B cell (primary cell): ENCODE data around the gene CLEC11A. TPM values are rescaled to one million over a fixed set of nuclear protein-coding genes. Genes with fewer than 3 reads are reported as not detected.
"Not testable (repeated sequence)": the region's sequence is repeated elsewhere in the genome, so short reads cannot be mapped to it uniquely, and the experiment has no call there.

Experiments used
- ATAC-seq: fragments of 200-7000 bp; cut with Tn5 transposase; one replicate; pipeline ENCODE4 v1.10.0; 2021; ENCODE audit warnings: low read depth, mild to moderate bottlenecking, moderate number of reproducible peaks, moderate library complexity
- CTCF ChIA-PET: fragments of 350-600 bp; sonication (Branson Sonifier 250); formaldehyde crosslinking; loops from one replicate; lab custom pipeline; 2021; ENCODE audit warnings: antibody characterized with exemption, inconsistent platforms; lab: Charles Lee
- POLR2A ChIA-PET: fragments of 350-600 bp; sonication (Branson Sonifier 250); formaldehyde crosslinking; loops from one replicate; lab custom pipeline; 2021; ENCODE audit warnings: antibody characterized with exemption; lab: Charles Lee
- DNase-seq: peaks from one replicate; pipeline ENCODE4 v3.0.0; 2013
- H2AFZ ChIP-seq: 2 replicates; pipeline ENCODE4 v1.6.1; 2012; ENCODE audit warnings: mild to moderate bottlenecking, low read depth, low read length; ENCODE audit not compliant: insufficient read depth, poor library complexity, severe bottlenecking
- H3K27ac ChIP-seq, 2 donors: 1 replicate in 1 of 2; 2 replicates in 1 of 2; pipeline ENCODE4 v1.5.1; 2012 to 2013; ENCODE audit warnings: low read length in 2 of 2, mild to moderate bottlenecking in 2 of 2, moderate library complexity in 1 of 2
- H3K27me3 ChIP-seq, 4 experiments: fragments of 200-600 bp in 1 of 4; sonication (generic) in 1 of 4; replicated peaks in 1 of 4; 1 replicate in 2 of 4; 2 replicates in 2 of 4; pipeline versions ENCODE4 v1.6.1 to v1.7.0; 2013 to 2016; ENCODE audit warnings: low read length in 3 of 4, mild to moderate bottlenecking in 2 of 4, mixed read lengths in 1 of 4, moderate library complexity in 1 of 4; ENCODE audit not compliant: insufficient read depth in 4 of 4, control insufficient read depth in 3 of 4; ENCODE audit errors: control extremely low read depth in 1 of 4
- H3K36me3 ChIP-seq, 2 experiments: replicated peaks in 1 of 2; 1 replicate in 1 of 2; 2 replicates in 1 of 2; pipeline versions ENCODE4 v1.6.1 to v1.7.1; 2013; ENCODE audit warnings: low read length in 1 of 2; ENCODE audit not compliant: insufficient read depth in 2 of 2, control insufficient read depth in 1 of 2; ENCODE audit errors: control extremely low read depth in 1 of 2, extremely low read depth in 1 of 2
- H3K4me1 ChIP-seq, 2 donors: fragments of 200-600 bp in 1 of 2; sonication (generic) in 1 of 2; 1 replicate in 1 of 2; 2 replicates in 1 of 2; pipeline versions ENCODE4 v1.5.1 to v1.6.1; 2013 to 2017; ENCODE audit warnings: low read length in 2 of 2; ENCODE audit not compliant: control insufficient read depth in 2 of 2, insufficient read depth in 2 of 2
- H3K4me2 ChIP-seq: replicated peaks from 2 replicates; pipeline ENCODE3; 2012; ENCODE audit warnings: mild to moderate bottlenecking, low read depth, low read length; ENCODE audit not compliant: poor library complexity, severe bottlenecking
- H3K4me3 ChIP-seq, 5 experiments: fragments of 200-600 bp in 1 of 5; sonication (generic) in 1 of 5; 1 replicate in 3 of 5; 2 replicates in 2 of 5; pipeline versions ENCODE4 v1.5.1 to v1.7.0; 2011 to 2016; ENCODE audit warnings: low read length in 4 of 5, mild to moderate bottlenecking in 4 of 5, low read depth in 2 of 5, control low read depth in 1 of 5, moderate library complexity in 1 of 5; ENCODE audit not compliant: insufficient read depth in 1 of 5; ENCODE audit errors: control extremely low read depth in 1 of 5, extremely low read depth in 1 of 5
- H3K79me2 ChIP-seq: fragments of 200-600 bp; sonication (generic); one replicate; pipeline ENCODE4 v1.6.0; 2016; ENCODE audit warnings: low read length; ENCODE audit not compliant: control insufficient read depth, insufficient read depth
- H3K9ac ChIP-seq: fragments of 200-600 bp; sonication (generic); 2 replicates; pipeline ENCODE4 v1.6.1; 2017; ENCODE audit warnings: mild to moderate bottlenecking, low read length, moderate library complexity
- H3K9me3 ChIP-seq, 3 donors: one replicate each; pipeline versions ENCODE4 v1.6.1 to v1.7.1; 2013; ENCODE audit warnings: low read length in 2 of 3; ENCODE audit not compliant: control insufficient read depth in 2 of 3, insufficient read depth in 1 of 3; ENCODE audit errors: control extremely low read depth in 1 of 3
- H4K20me1 ChIP-seq: 2 replicates; pipeline ENCODE4 v1.6.0; 2012; ENCODE audit warnings: mild to moderate bottlenecking, low read length; ENCODE audit not compliant: insufficient read depth, control insufficient read depth, poor library complexity, severe bottlenecking
- H3K27ac Mint-ChIP-seq: one replicate; pipeline ENCODE4 v1.8.0; 2021; ENCODE audit warnings: mixed read lengths
- H3K27me3 Mint-ChIP-seq: one replicate; pipeline ENCODE4 v1.8.0; 2021; ENCODE audit warnings: mixed read lengths
- H3K4me1 Mint-ChIP-seq: one replicate; pipeline ENCODE4 v1.8.0; 2021; ENCODE audit warnings: mixed read lengths
- H3K4me3 Mint-ChIP-seq: one replicate; pipeline ENCODE4 v1.8.0; 2021; ENCODE audit warnings: mixed read lengths
- H3K9me3 Mint-ChIP-seq: one replicate; pipeline ENCODE4 v1.8.0; 2022; ENCODE audit warnings: mixed read lengths; ENCODE audit not compliant: insufficient read depth
- EZH2 ChIP-seq: IDR thresholded peaks from 2 replicates; pipeline ENCODE4 v1.6.1; 2012; ENCODE audit warnings: borderline replicate concordance, low read depth, mild to moderate bottlenecking, moderate library complexity, low read length; ENCODE audit not compliant: insufficient read depth, poor library complexity, severe bottlenecking
- WGBS: methylation state at CpG from one replicate; pipeline ENCODE4 v1.1.5; 2013; ENCODE audit warnings: missing lambda C conversion rate; ENCODE audit not compliant: insufficient coverage; 5-methylcytosine and 5-hydroxymethylcytosine counted together
- intact Hi-C: fragments of 100-400 bp; cut with micrococcal nuclease; formaldehyde crosslinking; loops from one replicate; pipeline ENCODE4 v1.10.0; 2022
- polyA plus RNA-seq: library from polyadenylated mRNA; depleted of rRNA; stranded (reverse); fragments of >200 nt; gene quantifications from 2 replicates; pipeline ENCODE4 v1.2.3, GENCODE V29; 2012
- total RNA-seq, 2 donors: library from RNA; stranded (reverse); fragments of 120-200 nt in 1 of 2; gene quantifications; 1 replicate in 1 of 2; 2 replicates in 1 of 2; pipeline versions ENCODE4 v1.2.3 to v1.2.4, GENCODE V29; 2013 to 2022
- TF ChIP-seq, protein P1 (sequence below): fragments of 200-600 bp; IDR thresholded peaks from one replicate; pipeline ENCODE4 v1.8.0; 2022; ENCODE audit warnings: antibody characterized with exemption, mild to moderate bottlenecking

Gene CLEC11A
- total and polyA plus RNA-seq, 2 donors (not counting 1 experiment from before 2014, with no cell fraction given), result 0.52 to 1.6 TPM

DNA sequence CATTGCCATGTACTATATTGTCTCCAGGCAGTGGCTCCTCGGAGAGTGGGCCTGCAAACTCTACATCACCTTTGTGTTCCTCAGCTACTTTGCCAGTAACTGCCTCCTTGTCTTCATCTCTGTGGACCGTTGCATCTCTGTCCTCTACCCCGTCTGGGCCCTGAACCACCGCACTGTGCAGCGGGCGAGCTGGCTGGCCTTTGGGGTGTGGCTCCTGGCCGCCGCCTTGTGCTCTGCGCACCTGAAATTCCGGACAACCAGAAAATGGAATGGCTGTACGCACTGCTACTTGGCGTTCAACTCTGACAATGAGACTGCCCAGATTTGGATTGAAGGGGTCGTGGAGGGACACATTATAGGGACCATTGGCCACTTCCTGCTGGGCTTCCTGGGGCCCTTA is 47.7 kb downstream of the CLEC11A start:
- 93% methylated on average over 13 of the region's 13 CpGs for WGBS
- H3K4me1 Mint-ChIP-seq, result no peaks in the 10 kb centered on the region
- TF ChIP-seq, protein P1, sequence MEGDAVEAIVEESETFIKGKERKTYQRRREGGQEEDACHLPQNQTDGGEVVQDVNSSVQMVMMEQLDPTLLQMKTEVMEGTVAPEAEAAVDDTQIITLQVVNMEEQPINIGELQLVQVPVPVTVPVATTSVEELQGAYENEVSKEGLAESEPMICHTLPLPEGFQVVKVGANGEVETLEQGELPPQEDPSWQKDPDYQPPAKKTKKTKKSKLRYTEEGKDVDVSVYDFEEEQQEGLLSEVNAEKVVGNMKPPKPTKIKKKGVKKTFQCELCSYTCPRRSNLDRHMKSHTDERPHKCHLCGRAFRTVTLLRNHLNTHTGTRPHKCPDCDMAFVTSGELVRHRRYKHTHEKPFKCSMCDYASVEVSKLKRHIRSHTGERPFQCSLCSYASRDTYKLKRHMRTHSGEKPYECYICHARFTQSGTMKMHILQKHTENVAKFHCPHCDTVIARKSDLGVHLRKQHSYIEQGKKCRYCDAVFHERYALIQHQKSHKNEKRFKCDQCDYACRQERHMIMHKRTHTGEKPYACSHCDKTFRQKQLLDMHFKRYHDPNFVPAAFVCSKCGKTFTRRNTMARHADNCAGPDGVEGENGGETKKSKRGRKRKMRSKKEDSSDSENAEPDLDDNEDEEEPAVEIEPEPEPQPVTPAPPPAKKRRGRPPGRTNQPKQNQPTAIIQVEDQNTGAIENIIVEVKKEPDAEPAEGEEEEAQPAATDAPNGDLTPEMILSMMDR, result no peak
- no peak for TF ChIP-seq EZH2
- Histone ChIP-seq H3K79me2 (no peaks in the 10 kb centered on the region), H3K36me3 (no peaks in the 10 kb centered on the region), H3K9ac (no peak overlapping the region), H3K4me2 (no peak overlapping the region), H3K4me3 (no peak overlapping the region), H3K27me3 (peaks cover 0 to 4% (median 0%) of the 10 kb centered on the region in 4 experiments), H3K4me1 (no peaks in the 10 kb centered on the region), H3K9me3 (peaks cover 0 to 5% (median 1%) of the 10 kb centered on the region in 3 donors), H4K20me1 (no peaks in the 10 kb centered on the region), H3K27ac (no peak overlapping the region), H2AFZ (no peak overlapping the region)
- peaks cover 31% of the 10 kb centered on the region for H3K27me3 Mint-ChIP-seq
- POLR2A ChIA-PET, result no interaction called here
- no peak overlapping the region for H3K4me3 Mint-ChIP-seq
- H3K27ac Mint-ChIP-seq, result no peak overlapping the region
- H3K9me3 Mint-ChIP-seq, result no peaks in the 10 kb centered on the region
- intact Hi-C loops, result no loop called here
- CTCF ChIA-PET, result no interaction called here
- no peak for DNase-seq
- no peak for ATAC-seq

DNA sequence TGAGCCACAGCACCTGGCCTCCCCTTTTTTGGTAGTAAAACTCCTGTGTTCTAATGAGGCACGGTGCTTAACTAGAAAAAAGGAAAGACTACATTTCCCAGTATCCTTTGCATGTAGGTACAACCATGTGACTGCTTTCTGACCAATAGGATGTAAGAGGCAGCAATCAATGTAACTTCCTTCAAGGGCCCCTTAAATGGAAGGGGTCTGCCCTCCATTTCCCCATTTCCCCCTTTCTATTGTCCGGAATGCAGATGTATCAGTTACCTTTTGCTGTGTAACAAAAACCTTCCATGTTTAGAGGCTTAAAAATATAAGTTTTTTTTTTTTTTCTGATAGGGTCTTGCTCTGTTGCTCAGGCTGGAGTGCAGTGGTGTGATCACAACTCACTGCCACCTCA is 49.3 kb downstream of the CLEC11A start:
- no peaks in the 10 kb centered on the region for H4K20me1 ChIP-seq
- CTCF ChIA-PET, result no interaction called here
- no peaks in the 10 kb centered on the region for H3K79me2 ChIP-seq
- no peak for ATAC-seq
- no peak overlapping the region for H3K9ac ChIP-seq
- Mint-ChIP-seq H3K9me3 (no peaks in the 10 kb centered on the region), H3K4me1 (no peaks in the 10 kb centered on the region), H3K27ac (no peak overlapping the region), H3K27me3 (peaks cover 35% of the 10 kb centered on the region), H3K4me3 (no peak overlapping the region)
- intact Hi-C loops, result no loop called here
- TF ChIP-seq, protein P1, result no peak
- no peak for TF ChIP-seq EZH2
- peaks cover 0 to 18% (median 2%) of the 10 kb centered on the region in 3 donors for H3K9me3 ChIP-seq
- no CpG with 5 or more reads among the region's 2 CpGs for WGBS
- no peak overlapping the region for H3K27ac ChIP-seq
- no peak overlapping the region for H3K4me2 ChIP-seq
- peaks cover 0 to 16% (median 5%) of the 10 kb centered on the region in 4 experiments for H3K27me3 ChIP-seq
- POLR2A ChIA-PET, result no interaction called here
- H3K4me3 ChIP-seq, result no peak overlapping the region
- DNase-seq, result peak; percentile 30
- no peaks in the 10 kb centered on the region for H3K36me3 ChIP-seq
- no peak overlapping the region for H2AFZ ChIP-seq
- no peaks in the 10 kb centered on the region for H3K4me1 ChIP-seq

DNA sequence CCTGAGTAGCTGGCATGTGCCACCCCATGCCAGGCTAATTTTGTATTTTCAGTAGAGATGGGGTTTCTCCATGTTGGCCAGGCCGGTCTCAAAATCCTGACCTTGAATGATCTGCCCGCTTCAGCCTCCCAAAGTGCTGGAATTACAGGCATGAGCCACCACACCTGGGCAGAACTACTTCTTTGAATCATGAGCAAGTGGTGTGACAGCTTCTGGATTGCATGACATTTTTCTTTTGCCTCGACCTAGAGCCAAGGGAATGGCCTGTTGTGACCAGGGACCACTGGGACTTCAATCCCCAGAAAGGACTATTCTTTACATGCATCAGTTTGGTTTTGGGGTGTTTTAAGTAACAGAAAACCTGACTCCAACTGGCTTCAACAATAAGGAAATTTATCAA is 49.7 kb downstream of the CLEC11A start:
- H3K4me1 Mint-ChIP-seq, H4K20me1 ChIP-seq, H3K9ac ChIP-seq, CTCF ChIA-PET, H3K27ac Mint-ChIP-seq, H3K4me3 ChIP-seq, H3K4me3 Mint-ChIP-seq, POLR2A ChIA-PET, H3K9me3 Mint-ChIP-seq, H3K79me2 ChIP-seq, DNase-seq, intact Hi-C loops, ATAC-seq, H3K4me2 ChIP-seq, H3K36me3 ChIP-seq, H3K4me1 ChIP-seq, H2AFZ ChIP-seq, H3K27ac ChIP-seq: not testable (repeated sequence)
- Histone ChIP-seq H3K9me3 (peaks cover 0 to 22% (median 2%) of the 10 kb centered on the region in 3 donors), H3K27me3 (peaks cover 0 to 20% (median 8%) of the 10 kb centered on the region in 4 experiments)
- peaks cover 38% of the 10 kb centered on the region for H3K27me3 Mint-ChIP-seq
- WGBS, result 100% methylated on average over 2 of the region's 3 CpGs
